GM18526 (cell line): ENCODE results near the gene PRPS1.

Experiments
- POLR2A ChIP-seq: IDR thresholded peaks from 3 replicates; pipeline ENCODE4 v1.6.1; 2011; ENCODE audit not compliant: insufficient read length; ENCODE audit errors: extremely low read depth

The PRPS1 gene

DNA sequence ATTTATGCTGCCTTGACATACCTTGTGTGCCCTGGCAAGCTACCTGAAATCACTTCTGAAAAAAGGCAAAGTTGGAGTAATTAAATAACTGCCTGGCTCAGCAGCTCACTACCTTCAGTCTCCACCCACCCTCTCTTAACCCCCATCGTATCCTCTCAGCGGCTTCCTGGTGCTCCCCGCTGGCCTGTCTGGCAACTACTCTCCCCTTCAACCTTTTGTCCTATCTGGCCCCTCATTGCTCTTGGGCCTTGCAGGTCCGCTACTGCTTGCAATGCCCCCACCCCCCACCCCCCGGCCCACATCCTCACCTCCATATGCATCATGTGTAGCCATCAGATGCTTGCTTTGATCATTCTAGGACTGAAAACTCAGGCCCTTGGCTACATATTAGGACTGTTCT lies 34.5 kb downstream of the PRPS1 start:
- TF ChIP-seq POLR2A: no peak

DNA sequence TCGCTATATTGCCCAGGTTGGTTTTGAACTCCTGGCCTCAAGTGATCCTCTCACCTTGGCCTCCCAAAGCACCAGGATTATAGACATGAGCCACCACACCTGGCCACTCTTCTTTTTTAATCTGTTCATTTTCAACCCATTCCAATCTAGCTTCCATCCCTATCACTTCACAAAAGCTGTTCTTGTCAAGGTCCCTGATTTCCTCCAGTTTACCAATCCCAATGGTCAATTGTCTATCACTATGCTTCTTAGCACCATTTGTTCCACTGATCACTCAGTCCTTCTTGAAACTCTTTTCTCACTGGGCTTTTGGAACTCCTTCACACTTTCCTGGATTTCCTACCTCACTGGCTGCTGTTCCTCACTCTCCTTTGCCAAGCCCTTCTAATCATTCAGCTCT lies 38.6 kb downstream of the PRPS1 start:
- TF ChIP-seq POLR2A: no peak

DNA sequence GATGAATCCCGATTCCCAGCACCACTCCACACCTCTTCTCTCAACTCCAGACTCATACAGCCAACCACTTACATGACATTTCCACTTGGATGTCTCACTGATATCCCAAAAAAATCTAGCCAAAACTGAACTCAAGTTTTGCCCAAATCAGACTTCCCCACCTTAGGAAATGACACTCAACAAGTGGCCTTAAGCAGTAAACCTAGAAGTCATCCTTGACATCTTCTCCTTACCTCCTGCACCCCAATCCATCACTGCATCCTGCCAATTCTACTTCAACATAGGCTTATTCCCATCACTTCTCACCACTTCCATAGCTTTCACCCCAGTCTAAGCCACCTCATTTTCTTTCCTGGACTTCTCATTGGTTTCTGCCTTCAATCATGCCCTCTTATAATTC lies 39.1 kb downstream of the PRPS1 start:
- TF ChIP-seq POLR2A: no peak

DNA sequence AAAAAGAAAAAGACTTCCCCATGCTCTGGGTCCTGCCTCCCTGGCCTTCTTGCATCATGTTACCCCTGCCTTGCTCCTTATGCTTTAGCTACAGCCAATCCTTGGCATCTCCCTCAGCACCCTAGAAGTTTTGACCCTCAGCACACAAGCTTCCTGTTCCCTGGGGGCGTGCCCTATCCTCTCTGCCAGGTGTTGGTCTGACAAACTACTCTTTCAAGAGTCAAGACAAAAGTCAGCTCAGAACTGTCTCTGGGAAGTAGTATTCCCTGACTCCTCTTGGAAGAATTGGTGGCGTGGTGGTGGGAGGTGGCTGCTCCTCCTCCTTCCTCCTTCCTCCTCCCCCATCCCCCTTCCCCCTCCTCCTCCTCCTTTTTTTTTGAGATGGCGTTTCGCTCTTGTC lies 41.0 kb downstream of the PRPS1 start:
- no peak for TF ChIP-seq POLR2A

GRCh38 chrX:107669885-107670628 lies 41.7 kb downstream of the PRPS1 start:
- TF ChIP-seq POLR2A: no peak

DNA sequence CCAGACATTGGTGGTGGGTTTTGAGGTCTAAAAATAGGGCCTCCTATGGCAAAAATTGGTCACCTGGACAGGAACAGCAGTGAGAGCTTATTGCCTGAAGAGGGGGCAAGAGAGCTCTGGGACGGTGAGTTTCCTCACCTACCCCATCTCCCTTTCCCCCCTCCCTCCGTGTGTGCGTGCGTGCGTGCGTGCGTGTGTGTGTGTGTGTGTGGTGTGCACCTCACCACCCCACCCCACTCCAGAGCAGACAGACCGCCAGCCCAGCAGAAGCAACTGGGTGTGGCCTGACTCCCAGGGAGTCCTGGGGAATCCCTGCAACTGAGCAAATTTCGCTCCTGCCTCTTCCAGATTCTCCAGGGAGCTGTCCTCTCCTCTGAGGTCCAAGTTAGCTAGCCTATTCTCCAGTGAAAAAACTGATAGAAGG lies 44.7 kb downstream of the PRPS1 start:
- no peak for TF ChIP-seq POLR2A

- no peak for TF ChIP-seq POLR2A
Observed at GRCh38 chrX:107673431-107673830, 45.1 kb downstream of the PRPS1 start.

DNA sequence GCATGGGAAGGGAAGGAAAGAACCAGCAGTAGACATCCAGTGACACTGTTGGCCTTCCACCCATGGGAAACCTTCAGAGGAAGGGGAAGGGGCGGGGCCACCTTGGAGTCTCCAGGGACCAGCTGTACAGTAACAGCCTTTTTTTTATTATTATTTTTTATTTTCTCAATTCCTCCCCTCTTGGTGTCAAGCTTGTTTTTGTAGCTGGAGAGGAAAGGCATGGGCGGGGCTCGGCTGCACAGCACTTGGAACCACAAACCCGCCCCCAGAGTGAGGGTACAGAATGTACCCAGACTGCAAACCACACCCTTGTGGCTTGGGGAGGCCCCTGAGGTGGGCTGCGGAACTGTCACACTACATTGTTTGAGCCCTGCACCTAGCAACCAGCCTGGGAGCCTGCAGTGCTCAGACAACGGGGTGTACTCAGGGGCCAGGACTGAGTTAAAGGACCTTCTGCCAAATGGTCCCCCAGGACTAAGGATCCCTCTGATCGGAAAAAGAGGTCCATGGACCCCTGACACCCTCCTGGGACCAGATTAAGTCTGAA lies 45.7 kb downstream of the PRPS1 start:
- TF ChIP-seq POLR2A: no peak

- no peak for TF ChIP-seq POLR2A
Observed at GRCh38 chrX:107674480-107675364, 46.4 kb downstream of the PRPS1 start.

GRCh38 chrX:107675365-107675654 lies 47.0 kb downstream of the PRPS1 start:
- TF ChIP-seq POLR2A: no peak

DNA sequence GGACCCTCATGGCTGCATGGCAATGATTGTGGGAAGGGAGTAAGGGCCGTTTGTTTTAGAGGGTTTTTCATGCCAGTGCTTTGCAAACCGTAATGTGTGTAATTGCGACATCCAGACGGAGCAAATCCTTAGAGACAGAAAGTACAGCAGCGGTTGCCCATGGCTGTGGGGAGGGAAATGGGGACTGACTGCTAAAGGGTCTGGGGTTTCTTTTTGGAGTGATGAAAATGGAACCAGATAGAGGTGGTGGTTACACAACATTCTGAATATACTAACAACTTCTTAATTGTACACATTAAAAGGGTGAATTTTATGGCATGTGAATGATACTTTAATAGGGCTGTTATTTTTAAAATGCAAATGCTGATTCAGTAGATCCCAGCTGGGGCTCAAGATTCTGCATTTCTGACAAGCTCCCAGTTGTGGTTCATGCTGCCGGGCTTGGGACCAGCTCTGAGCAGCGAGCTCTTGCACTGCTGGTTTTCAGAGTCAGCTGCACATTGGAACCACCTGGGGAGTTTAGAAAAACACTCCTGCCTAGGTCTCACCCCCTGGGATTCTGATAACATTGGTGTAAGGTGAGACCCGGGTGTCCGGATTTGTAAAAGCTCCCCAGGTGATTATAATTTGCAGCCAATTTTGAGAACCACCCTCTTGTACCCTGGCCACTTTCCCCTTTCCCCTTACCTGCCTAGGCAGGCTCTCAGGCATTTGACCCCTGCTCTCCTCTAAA lies 47.7 kb downstream of the PRPS1 start:
- no peak for TF ChIP-seq POLR2A

GRCh38 chrX:107676559-107677378 lies 48.5 kb downstream of the PRPS1 start:
- peak; percentile 33 for TF ChIP-seq POLR2A

DNA sequence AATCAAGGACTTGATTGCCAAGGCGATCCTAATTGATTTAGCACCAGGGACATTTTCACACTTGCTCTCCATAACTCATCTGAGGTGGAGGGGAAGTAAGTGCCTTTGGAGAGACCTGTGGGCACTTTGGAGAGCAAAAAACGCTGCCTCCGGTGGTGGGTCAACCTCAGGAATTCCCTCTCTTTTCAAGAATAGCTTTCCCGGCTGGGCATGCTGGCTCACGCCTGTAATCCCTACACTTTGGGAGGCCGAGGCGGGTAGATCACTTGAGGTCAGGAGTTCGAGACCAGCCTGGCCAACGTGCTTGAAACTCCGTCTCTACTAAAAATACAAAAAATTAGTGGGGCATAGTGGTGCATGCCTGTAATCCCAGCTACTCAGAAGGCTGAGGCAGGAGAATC lies 49.2 kb downstream of the PRPS1 start:
- no peak for TF ChIP-seq POLR2A

- no peak for TF ChIP-seq POLR2A
Observed at GRCh38 chrX:107677909-107678308, 49.6 kb downstream of the PRPS1 start.
